Activated B cell treated with CpG ODN at 0.5 μM for 24 hours (primary cell): Measurements from ENCODE around the gene SNF8. TPM values are rescaled to one million over a fixed set of nuclear protein-coding genes. Genes with fewer than 3 reads are reported as not detected.
"Not testable (repeated sequence)": the region's sequence is repeated elsewhere in the genome, so short reads cannot be mapped to it uniquely, and the experiment has no call there.

Experiments
- ATAC-seq: fragments of 200-7000 bp; cut with Tn5 transposase; one replicate; pipeline ENCODE4 v1.10.0; 2021; ENCODE audit warnings: low read depth, mild to moderate bottlenecking, moderate library complexity
- CTCF ChIA-PET: fragments of 350-600 bp; sonication (Branson Sonifier 250); formaldehyde crosslinking; loops from one replicate; lab custom pipeline; 2021; ENCODE audit warnings: antibody characterized with exemption; lab: Charles Lee
- POLR2A ChIA-PET: fragments of 350-600 bp; sonication (Branson Sonifier 250); formaldehyde crosslinking; loops from one replicate; lab custom pipeline; 2021; ENCODE audit warnings: antibody characterized with exemption; lab: Charles Lee
- DNase-seq: peaks from one replicate; pipeline ENCODE4 v3.0.0; 2022
- H3K27ac Mint-ChIP-seq: one replicate; pipeline ENCODE4 v1.8.0; 2020; ENCODE audit warnings: mixed read lengths
- H3K27me3 Mint-ChIP-seq: one replicate; pipeline ENCODE4 v1.8.0; 2021; ENCODE audit warnings: mixed read lengths
- H3K36me3 Mint-ChIP-seq: one replicate; pipeline ENCODE4 v1.8.0; 2021; ENCODE audit warnings: low read depth, mixed read lengths
- H3K4me1 Mint-ChIP-seq: one replicate; pipeline ENCODE4 v1.8.0; 2021; ENCODE audit warnings: mixed read lengths
- H3K4me3 Mint-ChIP-seq: one replicate; pipeline ENCODE4 v1.8.0; 2020; ENCODE audit warnings: mild to moderate bottlenecking, mixed read lengths
- H3K9me3 Mint-ChIP-seq: one replicate; pipeline ENCODE4 v1.8.0; 2020; ENCODE audit warnings: mixed read lengths
- intact Hi-C: fragments of 100-400 bp; cut with micrococcal nuclease; formaldehyde crosslinking; loops from one replicate; pipeline ENCODE4 v1.15.1; 2024
- total RNA-seq: library from RNA; stranded (reverse); gene quantifications from 2 replicates; pipeline ENCODE4 v1.2.3, GENCODE V29; 2022
- TF ChIP-seq, protein P1 (sequence below): fragments of 200-600 bp; IDR thresholded peaks from one replicate; pipeline ENCODE4 v1.8.0; 2022; ENCODE audit warnings: antibody characterized with exemption, mild to moderate bottlenecking

SNF8 gene
- total RNA-seq, 1 donor from 2014 or later = 130 TPM

DNA sequence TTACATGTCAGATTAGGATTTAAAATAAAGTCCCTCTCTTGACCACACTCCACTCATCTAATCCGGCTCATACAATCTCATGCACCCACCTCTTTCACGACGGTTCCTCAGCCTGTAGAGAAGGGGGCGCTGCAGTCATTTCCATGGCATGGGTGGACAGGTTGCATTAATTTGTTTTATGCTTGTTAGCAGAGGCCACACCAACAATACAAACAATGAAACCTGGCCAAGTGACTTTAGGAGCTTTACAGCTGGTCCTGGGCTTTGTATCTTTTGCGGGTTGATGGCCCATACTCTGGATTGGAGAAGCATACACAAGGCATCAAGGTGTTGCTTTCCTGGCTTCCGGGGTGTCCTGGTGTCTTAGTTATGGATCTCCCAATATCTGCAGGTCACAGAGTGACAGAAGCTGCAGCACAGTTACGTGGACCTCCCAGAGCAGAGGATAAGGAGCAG, 9.7 kb upstream of the SNF8 start:
- ATAC-seq (no peak), DNase-seq (no peak)
- H3K27ac Mint-ChIP-seq = no peak overlapping the region
- ChIA-PET CTCF (no interaction called here), POLR2A (interaction anchor here (1.6 kb wide), 1 partner anchor 10 kb away, joined by 6 read pairs; the partner anchor contains the start of gene SNF8)
- peaks cover 6% of the 10 kb centered on the region for H3K4me1 Mint-ChIP-seq
- no peaks in the 10 kb centered on the region for H3K36me3 Mint-ChIP-seq
- TF ChIP-seq, protein P1, sequence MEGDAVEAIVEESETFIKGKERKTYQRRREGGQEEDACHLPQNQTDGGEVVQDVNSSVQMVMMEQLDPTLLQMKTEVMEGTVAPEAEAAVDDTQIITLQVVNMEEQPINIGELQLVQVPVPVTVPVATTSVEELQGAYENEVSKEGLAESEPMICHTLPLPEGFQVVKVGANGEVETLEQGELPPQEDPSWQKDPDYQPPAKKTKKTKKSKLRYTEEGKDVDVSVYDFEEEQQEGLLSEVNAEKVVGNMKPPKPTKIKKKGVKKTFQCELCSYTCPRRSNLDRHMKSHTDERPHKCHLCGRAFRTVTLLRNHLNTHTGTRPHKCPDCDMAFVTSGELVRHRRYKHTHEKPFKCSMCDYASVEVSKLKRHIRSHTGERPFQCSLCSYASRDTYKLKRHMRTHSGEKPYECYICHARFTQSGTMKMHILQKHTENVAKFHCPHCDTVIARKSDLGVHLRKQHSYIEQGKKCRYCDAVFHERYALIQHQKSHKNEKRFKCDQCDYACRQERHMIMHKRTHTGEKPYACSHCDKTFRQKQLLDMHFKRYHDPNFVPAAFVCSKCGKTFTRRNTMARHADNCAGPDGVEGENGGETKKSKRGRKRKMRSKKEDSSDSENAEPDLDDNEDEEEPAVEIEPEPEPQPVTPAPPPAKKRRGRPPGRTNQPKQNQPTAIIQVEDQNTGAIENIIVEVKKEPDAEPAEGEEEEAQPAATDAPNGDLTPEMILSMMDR = no peak
- intact Hi-C loops = no loop called here
- H3K4me3 Mint-ChIP-seq = no peak overlapping the region
- no peaks in the 10 kb centered on the region for H3K9me3 Mint-ChIP-seq
- H3K27me3 Mint-ChIP-seq = peaks cover 7% of the 10 kb centered on the region

DNA sequence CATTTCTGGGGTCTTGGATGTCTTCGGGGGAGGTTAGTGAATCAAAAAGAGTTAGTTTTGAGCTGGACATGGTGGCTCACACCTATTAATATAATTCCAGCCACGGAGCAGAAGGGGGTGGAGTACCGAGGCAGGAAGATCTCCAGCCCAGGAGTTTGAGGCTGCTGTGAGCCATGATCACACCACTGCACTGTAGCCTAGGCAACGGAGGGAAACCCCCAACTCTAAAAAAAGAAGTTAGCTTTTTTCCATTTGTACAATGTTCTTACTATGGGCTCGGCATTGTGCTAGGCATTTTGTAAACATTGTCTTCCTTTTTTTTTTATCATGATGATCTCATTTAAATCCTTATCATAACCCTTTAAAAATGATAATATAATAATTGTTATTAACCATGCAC, 8.3 kb upstream of the SNF8 start:
- peak; percentile 94 for ATAC-seq
- peaks cover 6% of the 10 kb centered on the region for H3K4me1 Mint-ChIP-seq
- ChIA-PET CTCF (no interaction called here), POLR2A (interaction anchor here (0.9 to 1.3 kb wide), 2 partner anchors 9 to 38 kb away, joined by 3 to 11 read pairs; partner anchors contain the start of gene SNF8)
- TF ChIP-seq, protein P1 = no peak
- DNase-seq = no peak
- no peaks in the 10 kb centered on the region for H3K9me3 Mint-ChIP-seq
- intact Hi-C loops = loop anchor here (1.0 kb wide), 2 partner anchors 9 to 45 kb away; partner anchors contain the start of genes SNF8 and UBE2Z
- H3K4me3 Mint-ChIP-seq = peak overlapping the region; percentile 73
- no peaks in the 10 kb centered on the region for H3K27me3 Mint-ChIP-seq
- H3K36me3 Mint-ChIP-seq = no peaks in the 10 kb centered on the region
- H3K27ac Mint-ChIP-seq = peak overlapping the region; percentile 87

DNA sequence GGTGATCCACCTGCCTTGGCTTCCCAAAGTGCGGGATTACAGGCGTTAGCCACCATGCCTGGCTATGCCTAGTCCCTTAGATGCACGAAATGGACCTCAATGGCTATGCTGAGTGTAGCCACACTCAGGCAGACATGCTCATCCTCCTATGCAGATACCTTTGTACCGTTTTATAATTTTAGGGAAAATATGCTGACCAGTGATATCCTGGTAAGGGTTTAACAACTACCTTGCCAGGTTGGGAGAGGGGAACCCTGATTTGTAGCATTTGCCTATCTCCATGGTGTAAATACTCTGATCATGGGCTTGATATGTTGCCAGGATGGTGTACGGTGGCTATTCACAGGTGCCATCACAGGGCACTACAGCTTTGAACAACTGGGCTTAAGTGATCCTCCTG, 6.9 kb upstream of the SNF8 start:
- TF ChIP-seq, protein P1 = no peak
- intact Hi-C loops = no loop called here
- no peak for DNase-seq
- H3K27ac Mint-ChIP-seq = no peak overlapping the region
- no peak overlapping the region for H3K4me3 Mint-ChIP-seq
- POLR2A ChIA-PET = no interaction called here
- no peaks in the 10 kb centered on the region for H3K36me3 Mint-ChIP-seq
- ATAC-seq = no peak
- CTCF ChIA-PET = no interaction called here
- peaks cover 6% of the 10 kb centered on the region for H3K4me1 Mint-ChIP-seq
- no peaks in the 10 kb centered on the region for H3K9me3 Mint-ChIP-seq
- no peaks in the 10 kb centered on the region for H3K27me3 Mint-ChIP-seq

DNA sequence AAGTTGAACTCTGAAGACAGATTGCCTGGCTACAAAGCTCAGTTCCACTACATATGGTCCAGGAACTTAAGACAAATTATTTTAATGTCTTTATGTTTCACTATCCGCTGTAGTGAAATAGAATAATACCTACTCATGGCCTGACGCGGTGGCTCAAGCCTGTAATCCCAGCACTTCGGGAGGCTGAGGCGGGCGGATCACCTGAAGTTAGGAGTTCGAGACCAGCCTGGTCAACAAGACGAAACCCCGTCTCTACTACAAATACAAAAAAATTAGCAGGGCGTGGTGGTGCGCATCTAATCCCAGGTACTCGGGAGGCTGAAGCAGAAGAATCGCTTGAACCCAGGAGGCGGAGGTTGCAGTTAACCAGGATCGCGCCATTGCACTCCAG, 614 bp upstream of the SNF8 start:
- intact Hi-C loops = loop anchor here (2.0 to 10.0 kb wide), 2 partner anchors 36 to 50 kb away; partner anchors contain the start of genes IGF2BP1 and UBE2Z
- H3K27me3 Mint-ChIP-seq, CTCF ChIA-PET, H3K9me3 Mint-ChIP-seq, DNase-seq, ATAC-seq: not testable (repeated sequence)
- POLR2A ChIA-PET = interaction anchor here (0.6 to 3.8 kb wide), 20 partner anchors 8 to 804 kb away, joined by 3 to 48 read pairs (median 4); partner anchors contain the start of genes ATP5MC1, IGF2BP1 and UBE2Z
- Mint-ChIP-seq H3K4me1 (peaks cover 16% of the 10 kb centered on the region), H3K27ac (peak overlapping the region; percentile 90), H3K4me3 (peak overlapping the region; percentile 96), H3K36me3 (peaks cover 21% of the 10 kb centered on the region)

DNA sequence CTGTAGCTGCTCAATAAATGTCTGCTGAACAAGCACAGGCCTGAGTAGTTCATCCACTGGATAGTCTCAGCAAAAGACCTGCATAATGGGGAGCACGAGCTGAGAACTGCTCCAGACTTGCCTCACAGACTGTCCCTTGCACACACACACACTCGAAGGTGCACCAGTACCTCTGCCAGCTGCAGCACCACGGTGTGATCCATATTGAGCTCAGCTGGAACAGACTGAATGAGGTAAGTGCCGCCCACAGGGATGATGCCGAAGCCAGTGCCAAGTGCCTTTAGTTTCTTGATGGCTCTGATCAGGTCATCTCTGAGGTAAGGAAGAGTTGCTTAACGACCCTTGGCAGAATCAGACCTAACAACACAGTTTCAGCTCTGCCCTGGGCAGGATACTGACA, 11.6 kb downstream of the SNF8 start:
- Mint-ChIP-seq H3K36me3 (peaks cover 84% of the 10 kb centered on the region), H3K4me1 (no peaks in the 10 kb centered on the region), H3K27ac (no peak overlapping the region), H3K4me3 (no peak overlapping the region), H3K9me3 (no peaks in the 10 kb centered on the region), H3K27me3 (no peaks in the 10 kb centered on the region)
- no peak for ATAC-seq
- POLR2A ChIA-PET = interaction anchor here (0.8 kb wide), 1 partner anchor 12 kb away, joined by 4 read pairs; the partner anchor contains the start of gene SNF8
- DNase-seq = no peak
- TF ChIP-seq, protein P1 = no peak
- CTCF ChIA-PET = no interaction called here
- intact Hi-C loops = no loop called here
